K562 (cell line): ENCODE measurements around the gene PLD6. TPM values are rescaled to one million over a fixed set of nuclear protein-coding genes. Genes with fewer than 3 reads are reported as not detected.

Source experiments
- AFF1 ChIP-seq, 2 experiments: fragments of 450-650 bp; IDR thresholded peaks; 2 replicates each; pipeline ENCODE4 v1.6.1; 2018; ENCODE audit warnings: mild to moderate bottlenecking in 2 of 2, low read depth in 1 of 2; ENCODE audit not compliant: partially characterized antibody in 2 of 2
- BRD4 ChIP-seq: fragments of 200-600 bp; sonication (generic); IDR thresholded peaks from 2 replicates; pipeline ENCODE4 v1.6.1; 2017; ENCODE audit warnings: inconsistent platforms
- EGR1 ChIP-seq: fragments of 450-650 bp; conservative IDR thresholded peaks from 2 replicates; pipeline ENCODE4 v1.6.1; 2017; ENCODE audit warnings: mild to moderate bottlenecking
- FOXM1 ChIP-seq, 2 experiments: fragments of 450-650 bp in 1 of 2; sonication (generic) in 1 of 2; formaldehyde crosslinking in 1 of 2; IDR thresholded peaks; 2 replicates each; pipeline versions ENCODE4 v1.6.1 to v1.9.0; 2017 to 2022; ENCODE audit warnings: low read depth in 2 of 2, mild to moderate bottlenecking in 2 of 2, missing genetic modification reagents in 1 of 2, moderate library complexity in 1 of 2
- GTF2B ChIP-seq: IDR thresholded peaks from 2 replicates; pipeline ENCODE4 v1.6.1; 2011; ENCODE audit not compliant: insufficient read length; ENCODE audit errors: extremely low read depth
- HDGF ChIP-seq: fragments of 450-650 bp; IDR thresholded peaks from 2 replicates; pipeline ENCODE4 v1.6.1; 2016
- HMG20A ChIP-seq: fragments of 450-650 bp; formaldehyde crosslinking; conservative IDR thresholded peaks from 2 replicates; pipeline ENCODE4 v1.4.0; 2020; ENCODE audit warnings: mild to moderate bottlenecking, mixed read lengths
- HSF4 ChIP-seq: fragments of 250-450 bp; sonication (Bioruptor Pico); IDR thresholded peaks from 2 replicates; pipeline ENCODE4 v2.1.2; 2022; ENCODE audit warnings: mild to moderate bottlenecking, moderate library complexity, borderline replicate concordance
- KLF16 ChIP-seq: IDR thresholded peaks from 2 replicates; pipeline ENCODE4 v1.6.1; 2016; ENCODE audit warnings: antibody characterized with exemption
- LARP7 ChIP-seq: fragments of 450-650 bp; IDR thresholded peaks from 2 replicates; pipeline ENCODE4 v1.6.1; 2016
- MAFK ChIP-seq: IDR thresholded peaks from 2 replicates; pipeline ENCODE4 v1.6.1; 2011; ENCODE audit warnings: low read length, improper control_type of control experiment
- NFIX ChIP-seq: fragments of 250-450 bp; sonication (Bioruptor Pico); IDR thresholded peaks from 2 replicates; pipeline ENCODE4 v1.4.0; 2020; ENCODE audit warnings: low read depth, mild to moderate bottlenecking, moderate library complexity
- RBFOX2 ChIP-seq: fragments of 200-400 bp; formaldehyde crosslinking; IDR thresholded peaks from 2 replicates; pipeline ENCODE4 v1.6.1; 2017; ENCODE audit warnings: low read depth, mild to moderate bottlenecking, low read length, moderate library complexity
- SOX6 ChIP-seq: fragments of 450-650 bp; IDR thresholded peaks from 2 replicates; pipeline ENCODE4 v1.6.1; 2014; ENCODE audit warnings: mild to moderate bottlenecking
- ZBTB5 ChIP-seq: fragments of 450-650 bp; IDR thresholded peaks from 2 replicates; pipeline ENCODE4 v1.6.1; 2017; ENCODE audit warnings: antibody characterized with exemption
- ZFP30 ChIP-seq: fragments of 250-450 bp; sonication (Bioruptor Pico); IDR thresholded peaks from 2 replicates; pipeline ENCODE4 v1.8.0; 2022; ENCODE audit warnings: moderate library complexity, mild to moderate bottlenecking, inconsistent platforms, borderline replicate concordance
- ZNF668 ChIP-seq: fragments of 250-450 bp; sonication (Bioruptor Pico); IDR thresholded peaks from 2 replicates; pipeline ENCODE4 v1.8.0; 2022; ENCODE audit warnings: mild to moderate bottlenecking, inconsistent platforms
- polyA plus RNA-seq, 8 experiments: library from polyadenylated mRNA; depleted of rRNA in 4 of 8; stranded (reverse) in 5 of 8; unstranded in 3 of 8; fragments of >200 nt; fragmentation: Nextera tagmentation in 2 of 8; fragmentation: Illumina TruSeq in 1 of 8; extraction: Ambion mirVana in 2 of 8; extraction: Trizol in 1 of 8; gene quantifications; 2 replicates each; pipeline versions ENCODE4 v1.2.1 to v1.2.3, GENCODE V29; 2011 to 2014; ENCODE audit warnings: inconsistent platforms in 1 of 8, missing spikeins in 1 of 8
- total RNA-seq, 7 experiments: library from RNA; depleted of rRNA in 6 of 7; stranded (reverse); fragments of >200 nt in 6 of 7; fragmentation: Illumina TruSeq in 2 of 7; extraction: Trizol in 2 of 7; gene quantifications; 2 replicates each; pipeline versions ENCODE4 v1.2.1 to v1.2.3, GENCODE V29; 2011 to 2021; ENCODE audit warnings: low replicate concordance in 1 of 7
- TF ChIP-seq, protein P1 (sequence below): fragments of 250-450 bp; sonication (Bioruptor Pico); IDR thresholded peaks from 2 replicates; pipeline ENCODE4 v1.4.0; 2020; ENCODE audit warnings: mild to moderate bottlenecking

The PLD6 gene
- total and polyA plus RNA-seq, 9 of the 15 experiments (the other 6 are each of a cell fraction or from before 2014, with no cell fraction given): 3.6 to 15.6 (median 10.0) TPM

GRCh38 chr17:17237026-17237799 lies 31.1 kb upstream of the PLD6 start, which contains the start of gene FLCN (continued):
- TF ChIP-seq AFF1 (IDR thresholded peaks at IDR 0.05; ENCODE audit: low read depth in 1 of 2, partially characterized antibody in 2 of 2) (peak in 1 of 2 experiments; percentile 50), ZFP30 (CRISPR knock-in tag) (no peak), KLF16 (no peak), MAFK (peak; percentile 25; the same call in 1 of the 2 replicates), RBFOX2 (peak; percentile 88), FOXM1 (IDR thresholded peaks at IDR 0.05; ENCODE audit: low read depth) (peak; percentile 97), FOXM1 (CRISPR knock-in tag; IDR thresholded peaks at IDR 0.05; ENCODE audit: low read depth) (no peak), GTF2B (no peak), HDGF (no peak), ZNF668 (no peak), HSF4 (no peak), EGR1 (peak; percentile 43), HMG20A (CRISPR knock-in tag) (no peak), SOX6 (no peak), ZBTB5 (no peak), BRD4 (no peak), NFIX (CRISPR knock-in tag) (no peak), LARP7 (no peak)
- TF ChIP-seq, protein P1, sequence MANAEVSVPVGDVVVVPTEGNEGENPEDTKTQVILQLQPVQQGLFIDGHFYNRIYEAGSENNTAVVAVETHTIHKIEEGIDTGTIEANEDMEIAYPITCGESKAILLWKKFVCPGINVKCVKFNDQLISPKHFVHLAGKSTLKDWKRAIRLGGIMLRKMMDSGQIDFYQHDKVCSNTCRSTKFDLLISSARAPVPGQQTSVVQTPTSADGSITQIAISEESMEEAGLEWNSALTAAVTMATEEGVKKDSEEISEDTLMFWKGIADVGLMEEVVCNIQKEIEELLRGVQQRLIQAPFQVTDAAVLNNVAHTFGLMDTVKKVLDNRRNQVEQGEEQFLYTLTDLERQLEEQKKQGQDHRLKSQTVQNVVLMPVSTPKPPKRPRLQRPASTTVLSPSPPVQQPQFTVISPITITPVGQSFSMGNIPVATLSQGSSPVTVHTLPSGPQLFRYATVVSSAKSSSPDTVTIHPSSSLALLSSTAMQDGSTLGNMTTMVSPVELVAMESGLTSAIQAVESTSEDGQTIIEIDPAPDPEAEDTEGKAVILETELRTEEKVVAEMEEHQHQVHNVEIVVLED: peak; percentile 49; the same call in 1 of the 2 replicates
